GM23338 (cell line): ENCODE measurements around the gene SH2D2A. TPM values are rescaled to one million over a fixed set of nuclear protein-coding genes. Genes with fewer than 3 reads are reported as not detected.

Experiments used
- ATAC-seq: fragments of 200-7000 bp; cut with Tn5 transposase; 3 replicates; pipeline ENCODE4 v1.9.1; 2020
- DNase-seq: peaks from one replicate; pipeline ENCODE4 v3.0.0-alpha.2; 2015; ENCODE audit warnings: low spot score
- H2AFZ ChIP-seq: fragments of 200-600 bp; sonication (generic); 2 replicates; pipeline ENCODE4 v1.8.0; 2016; ENCODE audit warnings: antibody characterized with exemption, mild to moderate bottlenecking, moderate library complexity
- H3F3A ChIP-seq: fragments of 200-600 bp; sonication (generic); replicated peaks from 2 replicates; pipeline ENCODE4 v1.8.0; 2017; ENCODE audit warnings: antibody characterized with exemption, mixed run types, low read depth
- H3K27ac ChIP-seq: fragments of 200-600 bp; sonication (generic); 2 replicates; pipeline ENCODE4 v1.6.1; 2016; ENCODE audit warnings: low read depth
- H3K27me3 ChIP-seq: fragments of 200-600 bp; sonication (generic); 2 replicates; pipeline ENCODE4 v1.8.0; 2016; ENCODE audit warnings: mild to moderate bottlenecking, mixed run types, moderate library complexity; ENCODE audit not compliant: insufficient read depth
- H3K36me3 ChIP-seq: fragments of 200-600 bp; sonication (generic); 2 replicates; pipeline ENCODE4 v1.8.0; 2016; ENCODE audit warnings: mild to moderate bottlenecking; ENCODE audit not compliant: insufficient read depth
- H3K4me1 ChIP-seq: fragments of 200-600 bp; sonication (generic); 2 replicates; pipeline ENCODE4 v1.8.0; 2016; ENCODE audit warnings: mild to moderate bottlenecking, moderate library complexity; ENCODE audit not compliant: insufficient read depth
- H3K4me2 ChIP-seq: fragments of 200-600 bp; sonication (generic); 2 replicates; pipeline ENCODE4 v1.7.1; 2017; ENCODE audit warnings: mixed run types
- H3K4me3 ChIP-seq: fragments of 200-600 bp; sonication (generic); 2 replicates; pipeline ENCODE4 v1.6.1; 2016; ENCODE audit warnings: mixed run types
- H3K79me2 ChIP-seq: fragments of 200-600 bp; sonication (generic); replicated peaks from 2 replicates; pipeline ENCODE4 v1.8.0; 2017; ENCODE audit warnings: mild to moderate bottlenecking; ENCODE audit not compliant: insufficient read depth
- H3K9me2 ChIP-seq: fragments of 200-600 bp; sonication (generic); 2 replicates; pipeline ENCODE4 v1.8.0; 2017; ENCODE audit not compliant: insufficient read depth
- H4K20me1 ChIP-seq: fragments of 200-600 bp; sonication (generic); replicated peaks from 2 replicates; pipeline ENCODE4 v1.8.0; 2017; ENCODE audit warnings: mild to moderate bottlenecking; ENCODE audit not compliant: insufficient read depth
- H3K27ac Mint-ChIP-seq: 2 replicates; pipeline ENCODE4 v1.8.0; 2020; ENCODE audit warnings: inconsistent platforms, mild to moderate bottlenecking, moderate library complexity, mixed read lengths
- H3K27me3 Mint-ChIP-seq: 3 replicates; pipeline ENCODE4 v1.8.0; 2022; ENCODE audit warnings: low read depth, mild to moderate bottlenecking, moderate library complexity, mixed read lengths, inconsistent platforms; ENCODE audit not compliant: insufficient read depth, poor library complexity
- H3K36me3 Mint-ChIP-seq: 3 replicates; pipeline ENCODE4 v1.8.0; 2021; ENCODE audit warnings: low read depth, mild to moderate bottlenecking, inconsistent platforms, moderate library complexity, mixed read lengths
- H3K4me1 Mint-ChIP-seq: 3 replicates; pipeline ENCODE4 v1.8.0; 2020; ENCODE audit warnings: mild to moderate bottlenecking, inconsistent platforms, mixed read lengths
- H3K4me3 Mint-ChIP-seq: 3 replicates; pipeline ENCODE4 v1.8.0; 2021; ENCODE audit warnings: moderate library complexity, mild to moderate bottlenecking, inconsistent platforms, mixed read lengths
- H3K9me3 Mint-ChIP-seq: 3 replicates; pipeline ENCODE4 v1.8.0; 2020; ENCODE audit warnings: moderate library complexity, mild to moderate bottlenecking, inconsistent platforms, mixed read lengths
- EZH2phosphoT487 ChIP-seq: fragments of 200-600 bp; sonication (generic); IDR thresholded peaks from one replicate; pipeline ENCODE4 v1.8.1; 2018; ENCODE audit warnings: antibody characterized with exemption; ENCODE audit not compliant: unreplicated experiment
- polyA plus RNA-seq: library from polyadenylated mRNA; unstranded; fragments of >200 nt; fragmentation: Nextera tagmentation; extraction: Ambion mirVana; gene quantifications from 2 replicates; pipeline ENCODE4 v1.2.1, GENCODE V29; 2016
- total RNA-seq: library from RNA; depleted of rRNA; stranded (reverse); fragments of >200 nt; shearing (Covaris generic); gene quantifications from 2 replicates; pipeline ENCODE4 v1.2.3, GENCODE V29; 2014
- TF ChIP-seq, protein P1 (sequence below): IDR thresholded peaks from one replicate; pipeline ENCODE4 v1.6.1; 2018; ENCODE audit warnings: antibody characterized with exemption; ENCODE audit not compliant: unreplicated experiment
- TF ChIP-seq, protein P2 (sequence below): fragments of 250-450 bp; sonication (Bioruptor Pico); IDR thresholded peaks from 2 replicates; pipeline ENCODE4 v1.5.0; 2020; ENCODE audit warnings: mild to moderate bottlenecking, moderate library complexity

The SH2D2A gene
- total and polyA plus RNA-seq, 2 experiments from 2014 or later: 5.5 to 11.5 TPM

DNA sequence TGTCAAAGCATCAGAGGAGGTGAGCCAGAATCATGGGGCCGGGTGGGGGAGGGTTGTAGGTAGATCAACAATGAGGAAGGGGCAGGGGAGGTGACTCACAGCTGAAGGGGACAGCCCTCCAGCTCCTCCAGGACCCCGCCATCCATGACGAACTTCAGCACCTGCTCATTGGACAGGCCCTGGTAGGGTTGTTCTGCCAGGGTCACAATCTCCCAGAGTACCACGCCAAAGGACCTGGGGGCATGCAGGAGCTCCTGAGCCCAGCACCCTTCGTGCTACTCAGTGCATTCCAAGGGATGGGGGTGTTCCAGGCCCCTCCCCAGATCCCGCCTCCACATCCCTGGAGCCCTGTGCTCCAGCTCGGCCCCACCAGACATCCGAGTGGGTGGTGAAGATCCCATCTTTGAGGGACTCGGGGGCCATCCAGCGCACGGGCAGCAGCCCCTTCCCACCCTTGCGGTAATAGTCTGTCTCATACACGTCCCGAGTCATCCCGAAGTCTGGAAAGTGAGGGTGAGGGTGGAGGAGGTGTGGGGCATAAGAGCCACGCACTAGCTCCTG, 24.7 kb upstream of the SH2D2A start:
- H3K4me2 ChIP-seq: no peak overlapping the region
- H3K4me1 Mint-ChIP-seq: peaks cover 19% of the 10 kb centered on the region
- H3K27ac ChIP-seq: no peak overlapping the region
- ATAC-seq: peak; percentile 9; the same call in 2 of the 3 replicates
- no peaks in the 10 kb centered on the region for H3K36me3 ChIP-seq
- H3K9me3 Mint-ChIP-seq: no peaks in the 10 kb centered on the region
- H3F3A ChIP-seq: no peaks in the 10 kb centered on the region
- TF ChIP-seq EZH2phosphoT487: no peak
- TF ChIP-seq, protein P1, sequence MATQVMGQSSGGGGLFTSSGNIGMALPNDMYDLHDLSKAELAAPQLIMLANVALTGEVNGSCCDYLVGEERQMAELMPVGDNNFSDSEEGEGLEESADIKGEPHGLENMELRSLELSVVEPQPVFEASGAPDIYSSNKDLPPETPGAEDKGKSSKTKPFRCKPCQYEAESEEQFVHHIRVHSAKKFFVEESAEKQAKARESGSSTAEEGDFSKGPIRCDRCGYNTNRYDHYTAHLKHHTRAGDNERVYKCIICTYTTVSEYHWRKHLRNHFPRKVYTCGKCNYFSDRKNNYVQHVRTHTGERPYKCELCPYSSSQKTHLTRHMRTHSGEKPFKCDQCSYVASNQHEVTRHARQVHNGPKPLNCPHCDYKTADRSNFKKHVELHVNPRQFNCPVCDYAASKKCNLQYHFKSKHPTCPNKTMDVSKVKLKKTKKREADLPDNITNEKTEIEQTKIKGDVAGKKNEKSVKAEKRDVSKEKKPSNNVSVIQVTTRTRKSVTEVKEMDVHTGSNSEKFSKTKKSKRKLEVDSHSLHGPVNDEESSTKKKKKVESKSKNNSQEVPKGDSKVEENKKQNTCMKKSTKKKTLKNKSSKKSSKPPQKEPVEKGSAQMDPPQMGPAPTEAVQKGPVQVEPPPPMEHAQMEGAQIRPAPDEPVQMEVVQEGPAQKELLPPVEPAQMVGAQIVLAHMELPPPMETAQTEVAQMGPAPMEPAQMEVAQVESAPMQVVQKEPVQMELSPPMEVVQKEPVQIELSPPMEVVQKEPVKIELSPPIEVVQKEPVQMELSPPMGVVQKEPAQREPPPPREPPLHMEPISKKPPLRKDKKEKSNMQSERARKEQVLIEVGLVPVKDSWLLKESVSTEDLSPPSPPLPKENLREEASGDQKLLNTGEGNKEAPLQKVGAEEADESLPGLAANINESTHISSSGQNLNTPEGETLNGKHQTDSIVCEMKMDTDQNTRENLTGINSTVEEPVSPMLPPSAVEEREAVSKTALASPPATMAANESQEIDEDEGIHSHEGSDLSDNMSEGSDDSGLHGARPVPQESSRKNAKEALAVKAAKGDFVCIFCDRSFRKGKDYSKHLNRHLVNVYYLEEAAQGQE: peak; percentile 63
- H3K27me3 ChIP-seq: peaks cover 68% of the 10 kb centered on the region
- peaks cover 57% of the 10 kb centered on the region for H3K27me3 Mint-ChIP-seq
- H3K79me2 ChIP-seq: no peaks in the 10 kb centered on the region
- peaks cover 13% of the 10 kb centered on the region; the same call in 1 of the 2 replicates for H3K4me1 ChIP-seq
- no peak overlapping the region for H3K4me3 Mint-ChIP-seq
- H4K20me1 ChIP-seq: no peaks in the 10 kb centered on the region; the same call in 1 of the 2 replicates
- peak; percentile 53 for DNase-seq
- no peaks in the 10 kb centered on the region for H3K36me3 Mint-ChIP-seq
- no peak overlapping the region for H3K27ac Mint-ChIP-seq
- H2AFZ ChIP-seq: no peak overlapping the region
- no peaks in the 10 kb centered on the region for H3K9me2 ChIP-seq
- H3K4me3 ChIP-seq: no peak overlapping the region

DNA sequence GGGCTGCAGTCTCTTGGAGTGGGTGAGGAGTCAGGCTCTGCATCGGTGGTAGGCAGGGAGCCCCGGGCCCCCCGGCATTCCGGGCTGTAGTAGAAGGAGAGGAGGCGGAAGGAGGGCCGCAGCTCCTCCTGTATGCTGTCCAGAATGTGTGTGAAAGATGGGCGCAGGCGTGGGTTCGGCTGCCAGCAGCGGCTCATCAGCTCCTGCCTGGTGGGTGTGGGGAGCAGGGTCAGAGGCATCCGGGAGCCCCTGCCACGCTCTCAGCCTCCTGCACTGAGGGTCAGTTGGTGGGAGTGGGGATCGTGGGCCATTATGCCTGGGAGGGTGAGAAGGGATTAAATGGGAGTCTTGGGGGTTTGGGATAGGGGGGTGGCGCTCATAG, 24.2 kb upstream of the SH2D2A start:
- no peaks in the 10 kb centered on the region for H3K9me3 Mint-ChIP-seq
- H3K4me3 Mint-ChIP-seq: no peak overlapping the region
- no peaks in the 10 kb centered on the region for H3K36me3 Mint-ChIP-seq
- peaks cover 54% of the 10 kb centered on the region for H3K27me3 Mint-ChIP-seq
- H3K4me2 ChIP-seq: no peak overlapping the region
- peaks cover 13% of the 10 kb centered on the region; the same call in 1 of the 2 replicates for H3K4me1 ChIP-seq
- H3K27ac Mint-ChIP-seq: no peak overlapping the region
- H3K79me2 ChIP-seq: no peaks in the 10 kb centered on the region
- peaks cover 19% of the 10 kb centered on the region for H3K4me1 Mint-ChIP-seq
- no peaks in the 10 kb centered on the region for H3F3A ChIP-seq
- H3K27me3 ChIP-seq: peaks cover 63% of the 10 kb centered on the region
- TF ChIP-seq, protein P2, sequence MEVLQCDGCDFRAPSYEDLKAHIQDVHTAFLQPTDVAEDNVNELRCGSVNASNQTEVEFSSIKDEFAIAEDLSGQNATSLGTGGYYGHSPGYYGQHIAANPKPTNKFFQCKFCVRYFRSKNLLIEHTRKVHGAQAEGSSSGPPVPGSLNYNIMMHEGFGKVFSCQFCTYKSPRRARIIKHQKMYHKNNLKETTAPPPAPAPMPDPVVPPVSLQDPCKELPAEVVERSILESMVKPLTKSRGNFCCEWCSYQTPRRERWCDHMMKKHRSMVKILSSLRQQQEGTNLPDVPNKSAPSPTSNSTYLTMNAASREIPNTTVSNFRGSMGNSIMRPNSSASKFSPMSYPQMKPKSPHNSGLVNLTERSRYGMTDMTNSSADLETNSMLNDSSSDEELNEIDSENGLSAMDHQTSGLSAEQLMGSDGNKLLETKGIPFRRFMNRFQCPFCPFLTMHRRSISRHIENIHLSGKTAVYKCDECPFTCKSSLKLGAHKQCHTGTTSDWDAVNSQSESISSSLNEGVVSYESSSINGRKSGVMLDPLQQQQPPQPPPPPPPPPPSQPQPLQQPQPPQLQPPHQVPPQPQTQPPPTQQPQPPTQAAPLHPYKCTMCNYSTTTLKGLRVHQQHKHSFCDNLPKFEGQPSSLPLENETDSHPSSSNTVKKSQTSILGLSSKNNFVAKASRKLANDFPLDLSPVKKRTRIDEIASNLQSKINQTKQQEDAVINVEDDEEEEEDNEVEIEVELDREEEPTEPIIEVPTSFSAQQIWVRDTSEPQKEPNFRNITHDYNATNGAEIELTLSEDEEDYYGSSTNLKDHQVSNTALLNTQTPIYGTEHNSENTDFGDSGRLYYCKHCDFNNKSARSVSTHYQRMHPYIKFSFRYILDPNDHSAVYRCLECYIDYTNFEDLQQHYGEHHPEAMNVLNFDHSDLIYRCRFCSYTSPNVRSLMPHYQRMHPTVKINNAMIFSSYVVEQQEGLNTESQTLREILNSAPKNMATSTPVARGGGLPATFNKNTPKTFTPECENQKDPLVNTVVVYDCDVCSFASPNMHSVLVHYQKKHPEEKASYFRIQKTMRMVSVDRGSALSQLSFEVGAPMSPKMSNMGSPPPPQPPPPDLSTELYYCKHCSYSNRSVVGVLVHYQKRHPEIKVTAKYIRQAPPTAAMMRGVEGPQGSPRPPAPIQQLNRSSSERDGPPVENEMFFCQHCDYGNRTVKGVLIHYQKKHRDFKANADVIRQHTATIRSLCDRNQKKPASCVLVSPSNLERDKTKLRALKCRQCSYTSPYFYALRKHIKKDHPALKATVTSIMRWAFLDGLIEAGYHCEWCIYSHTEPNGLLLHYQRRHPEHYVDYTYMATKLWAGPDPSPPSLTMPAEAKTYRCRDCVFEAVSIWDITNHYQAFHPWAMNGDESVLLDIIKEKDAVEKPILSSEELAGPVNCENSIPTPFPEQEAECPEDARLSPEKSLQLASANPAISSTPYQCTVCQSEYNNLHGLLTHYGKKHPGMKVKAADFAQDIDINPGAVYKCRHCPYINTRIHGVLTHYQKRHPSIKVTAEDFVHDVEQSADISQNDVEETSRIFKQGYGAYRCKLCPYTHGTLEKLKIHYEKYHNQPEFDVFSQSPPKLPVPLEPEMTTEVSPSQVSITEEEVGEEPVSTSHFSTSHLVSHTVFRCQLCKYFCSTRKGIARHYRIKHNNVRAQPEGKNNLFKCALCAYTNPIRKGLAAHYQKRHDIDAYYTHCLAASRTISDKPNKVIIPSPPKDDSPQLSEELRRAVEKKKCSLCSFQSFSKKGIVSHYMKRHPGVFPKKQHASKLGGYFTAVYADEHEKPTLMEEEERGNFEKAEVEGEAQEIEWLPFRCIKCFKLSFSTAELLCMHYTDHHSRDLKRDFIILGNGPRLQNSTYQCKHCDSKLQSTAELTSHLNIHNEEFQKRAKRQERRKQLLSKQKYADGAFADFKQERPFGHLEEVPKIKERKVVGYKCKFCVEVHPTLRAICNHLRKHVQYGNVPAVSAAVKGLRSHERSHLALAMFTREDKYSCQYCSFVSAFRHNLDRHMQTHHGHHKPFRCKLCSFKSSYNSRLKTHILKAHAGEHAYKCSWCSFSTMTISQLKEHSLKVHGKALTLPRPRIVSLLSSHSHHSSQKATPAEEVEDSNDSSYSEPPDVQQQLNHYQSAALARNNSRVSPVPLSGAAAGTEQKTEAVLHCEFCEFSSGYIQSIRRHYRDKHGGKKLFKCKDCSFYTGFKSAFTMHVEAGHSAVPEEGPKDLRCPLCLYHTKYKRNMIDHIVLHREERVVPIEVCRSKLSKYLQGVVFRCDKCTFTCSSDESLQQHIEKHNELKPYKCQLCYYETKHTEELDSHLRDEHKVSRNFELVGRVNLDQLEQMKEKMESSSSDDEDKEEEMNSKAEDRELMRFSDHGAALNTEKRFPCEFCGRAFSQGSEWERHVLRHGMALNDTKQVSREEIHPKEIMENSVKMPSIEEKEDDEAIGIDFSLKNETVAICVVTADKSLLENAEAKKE: no peak
- H3K36me3 ChIP-seq: no peaks in the 10 kb centered on the region
- H2AFZ ChIP-seq: no peak overlapping the region
- DNase-seq (no peak), ATAC-seq (no peak)
- no peak overlapping the region for H3K27ac ChIP-seq
- no peaks in the 10 kb centered on the region; the same call in 1 of the 2 replicates for H4K20me1 ChIP-seq
- no peaks in the 10 kb centered on the region for H3K9me2 ChIP-seq
- H3K4me3 ChIP-seq: no peak overlapping the region
